Measurements from ENCODE around the gene GMDS.

GMDS gene

DNA sequence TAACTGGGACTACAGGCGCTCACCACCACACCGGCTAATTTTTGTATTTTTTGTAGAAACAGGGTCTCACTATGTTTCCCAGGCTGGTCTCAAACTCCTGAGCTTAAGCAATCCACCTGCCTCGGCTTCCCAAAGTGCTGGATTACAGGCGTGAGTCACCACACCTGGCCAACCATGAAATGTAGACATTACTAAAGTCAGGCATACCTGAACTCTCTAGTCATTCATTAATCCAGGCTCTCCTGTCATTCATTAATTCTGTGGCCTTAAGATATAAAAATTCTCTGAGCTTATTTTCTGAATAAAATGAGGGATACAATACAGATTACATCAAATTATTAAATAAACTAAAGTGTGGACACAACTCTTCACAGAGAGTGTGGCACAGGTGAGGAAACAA, 159.7 kb downstream of the GMDS start:
- DNase-seq, result no peak

DNA sequence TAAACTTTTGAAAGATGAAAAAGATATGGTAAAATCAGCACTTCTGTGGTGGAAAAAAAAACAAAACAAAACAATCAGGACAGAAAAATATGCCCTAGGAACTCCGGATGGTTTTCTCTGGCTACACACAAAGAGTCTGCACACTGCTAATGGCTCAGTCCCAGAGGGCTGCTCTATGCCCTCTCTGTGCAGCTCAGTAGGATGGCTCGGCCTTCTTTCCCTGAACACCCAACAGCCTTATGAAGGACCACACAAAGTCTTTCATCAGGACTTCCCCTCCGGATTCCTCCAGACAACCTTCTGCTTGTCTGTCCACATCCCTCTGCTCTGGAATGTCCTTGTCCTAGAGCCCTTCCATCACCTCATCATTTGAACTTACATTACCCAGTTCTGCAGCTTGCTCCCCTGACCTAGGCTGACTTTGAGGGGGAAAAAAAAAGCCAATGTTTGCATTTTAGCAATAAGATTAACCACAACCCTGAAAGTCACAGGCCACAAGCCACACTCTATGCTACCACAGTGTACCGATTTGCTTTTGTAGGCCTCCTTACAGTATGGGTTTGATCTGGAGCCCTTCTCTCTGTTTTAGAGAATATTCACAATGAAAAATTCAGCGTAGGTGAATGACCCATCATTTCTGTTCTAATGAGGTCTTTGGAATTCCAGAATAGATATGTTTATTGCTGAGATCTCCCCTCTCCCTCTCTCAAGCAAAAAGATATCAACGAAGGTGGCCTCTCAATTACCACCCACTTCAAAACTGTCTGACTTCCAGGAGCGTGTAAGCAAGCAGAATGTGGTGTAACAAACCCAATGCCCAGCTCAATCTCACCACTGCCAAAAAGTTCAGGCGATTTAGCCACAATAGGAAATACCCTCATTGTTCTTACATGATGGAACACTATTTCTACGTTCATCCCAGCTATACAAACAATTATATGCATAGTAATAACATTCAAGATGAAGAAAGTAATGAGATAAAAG, 164.0 kb downstream of the GMDS start:
- DNase-seq, result no peak

DNA sequence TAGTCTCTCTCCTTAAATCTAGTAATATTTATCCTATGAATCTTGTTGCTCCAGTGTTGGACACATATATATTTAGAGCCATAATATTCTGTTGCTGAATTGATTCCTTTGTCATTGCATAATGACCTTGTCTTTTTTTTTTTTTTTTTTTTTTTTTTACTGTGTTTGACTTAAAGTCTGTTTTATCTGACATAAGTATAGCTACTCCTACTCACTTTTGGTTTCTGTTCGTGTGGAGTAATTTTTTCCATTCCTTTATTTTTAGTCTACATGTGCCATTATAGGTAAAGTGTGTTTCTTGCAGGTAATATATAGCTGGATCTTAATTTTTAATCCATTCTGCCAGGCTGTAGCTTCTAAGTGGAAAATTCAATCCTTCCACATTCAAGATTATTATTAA, 166.5 kb downstream of the GMDS start:
- DNase-seq, result no peak

DNA sequence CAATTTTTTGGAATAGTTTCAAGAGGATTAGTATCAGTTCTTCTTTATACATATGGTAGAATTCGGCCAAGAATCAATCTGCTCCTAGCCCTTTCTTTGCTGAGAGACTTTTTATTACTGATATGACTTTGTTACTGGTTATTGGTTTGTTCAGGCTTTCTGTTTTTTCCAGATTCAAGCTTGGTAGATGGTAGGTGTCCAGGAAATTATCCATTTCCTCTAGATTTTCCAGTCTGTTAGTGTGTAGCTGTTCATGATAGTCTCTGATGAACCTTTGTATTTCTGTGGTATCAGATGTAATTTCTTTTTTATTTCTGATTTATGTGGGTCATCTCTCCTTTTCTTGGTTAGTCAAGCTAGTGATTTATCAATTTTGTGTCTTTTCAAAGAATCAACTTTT, 167.6 kb downstream of the GMDS start:
- no peak for DNase-seq

DNA sequence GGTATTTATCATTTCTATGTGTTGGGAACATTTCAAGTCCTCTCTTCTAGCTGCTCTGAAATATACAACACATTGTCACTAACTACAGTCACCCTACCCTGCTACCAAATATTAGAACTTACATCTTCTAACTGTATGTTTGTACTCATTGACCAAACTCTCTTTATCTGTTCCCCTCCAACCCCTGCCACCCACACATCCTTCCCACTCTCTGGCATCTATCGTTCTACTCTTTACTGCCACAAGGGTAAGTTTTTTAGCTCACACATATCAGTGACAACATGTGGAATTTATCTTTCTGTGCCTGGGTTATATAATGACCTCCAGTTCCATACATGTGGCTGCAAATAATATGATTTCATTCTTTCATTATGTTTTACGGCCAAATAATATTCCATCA, 171.9 kb downstream of the GMDS start:
- DNase-seq, result no peak

DNA sequence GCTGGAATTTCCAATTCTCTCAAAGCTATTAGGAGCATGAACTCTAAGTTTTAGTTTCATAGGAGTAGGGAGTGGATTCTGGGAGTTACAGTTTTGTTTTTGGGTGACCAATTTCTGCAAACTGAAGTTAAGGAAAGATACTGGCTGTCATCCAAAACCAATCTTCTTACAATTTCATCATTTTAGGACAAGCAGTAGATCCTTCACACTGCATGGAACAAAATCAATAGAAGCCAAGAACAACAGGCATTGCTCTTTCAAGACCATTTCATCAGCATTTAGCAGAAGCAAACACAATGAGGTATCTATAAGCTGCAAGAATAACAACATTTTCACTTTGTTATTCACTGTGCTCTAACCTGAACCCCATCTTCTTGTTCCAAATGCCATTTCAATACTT, 173.0 kb downstream of the GMDS start:
- no peak for DNase-seq

DNA sequence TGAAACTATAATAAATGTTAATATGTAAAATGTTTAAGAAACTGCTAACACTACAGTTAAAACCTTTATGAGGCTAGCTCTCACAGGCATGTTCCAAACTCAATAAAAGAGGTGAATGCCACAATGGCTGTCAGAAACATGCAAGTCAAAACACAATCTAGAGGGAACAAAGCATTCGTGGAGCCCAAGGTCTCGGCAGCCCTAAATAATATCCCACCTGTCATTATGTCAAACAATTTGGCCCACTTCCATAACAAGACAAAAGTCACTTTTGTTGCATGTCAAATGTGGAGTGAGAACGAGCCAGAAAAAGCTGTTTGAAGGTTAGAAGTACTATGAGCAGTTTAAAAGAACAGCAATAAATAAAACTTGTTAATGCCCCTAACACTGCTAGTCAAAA, 181.9 kb downstream of the GMDS start:
- no peak for DNase-seq

DNA sequence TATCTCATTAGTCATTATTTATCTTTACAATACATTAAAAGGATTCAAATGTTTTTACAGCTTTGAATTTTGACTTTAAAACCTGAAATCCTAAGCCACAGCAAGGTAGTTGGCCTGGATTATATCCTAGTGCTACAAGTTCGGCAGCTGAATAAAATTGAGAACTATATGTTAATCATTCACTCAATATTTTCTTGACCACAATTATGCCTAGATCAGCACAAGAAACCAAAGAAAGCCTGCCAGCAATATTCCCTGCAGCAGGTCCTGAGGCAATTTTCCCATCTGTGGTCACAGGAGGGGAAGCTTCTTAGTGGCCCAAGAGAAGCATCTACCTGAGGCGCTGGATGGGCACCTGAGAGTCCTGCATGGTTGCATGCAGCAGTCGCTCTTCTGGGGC, 183.5 kb downstream of the GMDS start:
- no peak for DNase-seq

DNA sequence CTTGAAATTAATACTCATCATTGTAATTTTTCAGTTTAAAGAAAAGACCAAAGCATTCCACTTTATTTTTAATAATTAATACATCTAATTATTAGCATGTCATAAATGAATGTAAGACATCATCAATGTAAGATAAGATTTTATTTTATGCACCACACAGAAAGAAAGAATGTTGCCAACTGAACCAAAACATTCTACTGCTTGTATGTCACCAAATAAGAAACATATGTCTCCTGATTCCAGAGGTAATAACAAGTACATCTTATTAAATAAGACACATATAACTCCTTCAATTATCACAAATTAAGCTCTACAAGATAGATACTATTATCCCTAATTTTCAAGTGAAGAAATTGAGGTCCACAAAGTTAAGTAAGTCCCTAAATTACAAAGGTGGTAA, 189.5 kb downstream of the GMDS start:
- no peak for DNase-seq

DNA sequence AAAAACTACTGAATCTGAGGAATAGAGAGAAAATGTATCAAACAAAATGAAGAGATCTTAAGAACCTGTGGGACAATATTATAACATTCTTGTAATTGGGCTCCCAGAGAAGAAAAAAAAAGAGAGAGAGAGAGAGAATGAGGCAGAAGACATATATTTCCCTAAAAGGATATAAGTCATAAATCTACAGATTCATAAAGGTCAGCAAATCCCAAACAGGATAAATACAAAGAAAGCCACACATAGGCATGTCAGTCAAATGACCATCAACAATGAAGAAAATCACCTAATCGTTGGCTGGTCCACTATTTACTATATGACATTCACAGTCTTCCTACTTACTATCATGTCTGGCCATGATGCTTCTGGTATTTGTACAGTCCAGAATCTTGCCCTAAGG, 190.3 kb downstream of the GMDS start:
- no peak for DNase-seq

DNA sequence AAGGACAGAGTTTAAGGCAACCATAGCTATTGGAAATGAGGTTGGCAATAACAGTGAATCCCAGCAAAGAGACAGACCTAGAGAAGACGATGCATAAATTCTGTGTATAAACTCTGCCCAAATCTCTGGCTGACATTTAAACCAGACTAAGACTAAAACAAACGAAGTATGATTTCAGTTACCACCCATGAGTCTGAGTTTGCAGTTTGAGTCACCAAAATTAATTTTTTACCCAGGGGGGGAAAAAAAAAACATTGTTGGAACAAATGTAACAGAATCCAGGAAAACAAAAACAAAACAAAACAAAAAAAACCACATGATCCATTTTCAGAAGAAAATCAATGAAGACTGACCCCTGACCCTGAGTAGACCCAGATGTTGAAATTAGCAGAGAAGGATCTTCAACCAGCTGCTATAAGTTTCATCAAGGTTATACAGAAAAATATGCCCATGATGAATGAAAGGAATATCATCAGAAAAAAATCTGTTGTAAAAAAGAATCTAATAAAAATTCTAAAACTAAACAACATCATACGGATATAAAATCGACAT, 190.8 kb downstream of the GMDS start:
- no peak for DNase-seq

DNA sequence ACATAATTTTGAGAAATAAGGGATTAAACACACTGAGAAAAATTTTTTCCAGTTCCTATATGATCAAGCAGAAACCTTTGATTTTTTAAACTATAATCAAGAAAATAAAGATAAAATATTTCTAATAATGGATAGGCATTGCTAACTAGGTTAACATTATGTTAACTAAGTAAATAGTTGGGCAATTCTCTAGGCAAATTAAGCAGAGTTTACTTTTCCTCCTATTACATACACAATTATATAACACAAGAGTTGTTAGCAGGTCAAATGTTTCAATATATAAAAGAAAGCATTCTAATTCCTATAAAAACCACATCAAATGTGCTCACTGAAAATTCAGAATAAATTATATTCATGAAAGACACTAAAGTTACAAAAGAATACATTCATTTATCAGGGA, 191.7 kb downstream of the GMDS start:
- no peak for DNase-seq

DNA sequence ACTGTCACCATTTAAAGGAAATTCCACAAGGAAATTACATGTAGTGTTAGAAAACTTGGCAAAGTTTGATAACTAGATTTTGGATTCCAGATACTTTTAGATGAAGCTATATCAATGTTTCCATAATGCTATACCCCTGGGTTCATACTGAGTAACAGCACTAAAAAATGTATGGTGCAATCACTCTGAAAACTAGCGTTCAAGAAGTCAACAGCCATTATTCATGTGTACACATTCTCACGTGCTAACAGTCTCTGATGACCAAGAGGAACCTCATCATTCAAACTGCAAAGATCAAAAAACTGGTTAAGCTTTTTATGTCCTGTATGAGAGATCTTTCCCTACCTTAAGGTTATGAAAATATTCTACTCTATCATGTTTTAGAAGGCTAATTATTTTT, 197.6 kb downstream of the GMDS start:
- no peak for DNase-seq

DNA sequence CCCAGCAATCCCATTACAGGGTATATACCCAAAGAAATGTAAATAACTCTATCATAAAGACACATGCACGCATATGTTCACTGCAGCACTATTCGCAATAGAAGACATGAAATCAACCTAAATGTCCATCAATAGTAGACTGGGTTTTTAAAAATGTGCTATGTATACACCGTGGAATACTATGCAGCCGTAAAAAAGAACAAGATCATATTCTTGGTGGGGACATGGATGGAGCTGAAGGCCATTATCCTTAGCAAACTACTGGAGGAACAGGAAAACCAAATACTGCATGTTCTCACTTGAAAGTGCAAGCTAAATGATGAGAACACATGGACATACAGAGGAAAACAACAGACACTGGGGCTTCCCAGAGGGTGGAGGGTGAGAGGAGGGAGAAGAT, 201.2 kb downstream of the GMDS start:
- DNase-seq, result no peak

DNA sequence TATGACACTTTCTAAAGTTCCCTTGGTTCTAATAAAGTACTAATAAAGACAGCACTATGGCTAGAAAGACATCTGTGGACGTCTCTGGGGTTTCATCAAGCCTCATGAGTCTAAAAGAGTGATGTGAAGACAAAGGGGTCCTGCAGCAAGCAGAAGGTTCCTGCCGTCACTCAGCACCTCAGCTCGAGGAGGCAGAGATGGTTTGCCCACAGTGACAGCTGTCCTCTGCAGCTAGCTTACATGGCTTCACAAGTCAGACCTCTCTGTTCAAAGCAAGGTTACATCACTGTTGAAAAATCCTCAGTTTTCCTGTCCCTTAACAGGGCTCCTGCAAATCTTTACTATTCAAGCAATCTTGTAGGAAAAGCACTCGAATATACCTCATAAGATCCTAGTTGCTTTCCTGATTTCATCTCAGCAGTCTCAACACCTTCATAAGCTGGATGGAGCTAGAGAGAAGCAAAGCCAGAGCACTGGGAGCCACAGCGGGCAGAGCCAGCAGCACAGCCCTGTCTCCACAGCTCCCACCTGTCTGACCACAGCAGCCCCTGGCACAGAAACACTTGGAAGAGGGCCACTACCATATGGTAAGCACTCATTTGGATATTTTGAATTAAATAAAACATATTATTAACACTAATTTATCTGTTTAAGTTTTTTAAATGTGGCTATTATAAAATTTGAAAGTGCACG, 202.3 kb downstream of the GMDS start:
- no peak for DNase-seq

DNA sequence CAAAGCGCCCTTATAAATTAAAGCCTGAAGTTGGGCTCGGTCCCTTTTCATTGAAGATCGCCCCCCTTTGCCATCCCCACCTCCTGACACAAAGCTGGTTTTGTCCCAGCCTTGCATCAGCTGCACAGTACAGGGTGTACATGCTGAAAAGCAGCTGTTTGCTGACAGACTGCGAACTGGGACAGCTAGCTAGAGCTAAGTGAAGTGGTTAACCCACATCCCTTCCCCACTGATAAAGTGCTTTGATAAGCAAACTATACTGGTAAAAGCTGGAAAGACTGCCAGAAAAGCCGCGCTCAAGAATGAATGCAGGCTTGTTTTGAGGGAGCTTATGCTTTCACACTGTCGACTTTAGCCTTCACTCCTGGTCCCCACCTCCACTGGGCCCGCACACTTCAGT, 207.3 kb downstream of the GMDS start:
- no peak for DNase-seq

DNA sequence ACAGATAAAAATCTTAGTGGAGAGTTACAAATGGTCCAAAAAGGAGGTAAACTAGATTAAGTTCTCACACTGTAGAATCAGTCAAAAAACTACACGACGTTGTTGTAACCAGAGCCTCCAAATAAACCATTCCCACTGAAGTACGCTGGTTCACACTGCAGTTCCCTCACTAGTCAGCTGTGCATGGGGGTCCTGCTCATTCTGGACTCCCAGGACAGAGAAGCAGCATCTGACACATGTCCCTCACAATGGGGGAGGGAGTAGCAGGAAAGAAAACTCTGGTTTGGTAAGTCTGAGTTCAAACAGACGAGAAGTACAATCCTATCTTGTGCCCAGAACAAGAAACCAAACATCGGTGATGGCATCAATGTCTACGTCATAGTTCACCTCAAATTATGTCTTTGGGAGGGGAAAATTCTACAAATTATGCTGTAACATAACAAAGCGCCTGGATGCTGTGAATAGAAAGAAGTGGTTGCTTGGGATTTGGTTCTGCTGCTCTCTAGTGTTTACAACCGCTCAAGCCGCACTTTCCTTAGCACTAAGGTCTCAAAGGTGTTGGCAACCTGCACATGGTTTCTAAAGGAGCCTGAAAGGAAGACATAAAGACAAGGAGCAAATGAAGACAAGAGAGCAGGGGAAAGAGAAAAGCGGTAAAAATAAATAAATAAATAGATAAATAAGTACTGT, 208.0 kb downstream of the GMDS start:
- DNase-seq, result no peak

DNA sequence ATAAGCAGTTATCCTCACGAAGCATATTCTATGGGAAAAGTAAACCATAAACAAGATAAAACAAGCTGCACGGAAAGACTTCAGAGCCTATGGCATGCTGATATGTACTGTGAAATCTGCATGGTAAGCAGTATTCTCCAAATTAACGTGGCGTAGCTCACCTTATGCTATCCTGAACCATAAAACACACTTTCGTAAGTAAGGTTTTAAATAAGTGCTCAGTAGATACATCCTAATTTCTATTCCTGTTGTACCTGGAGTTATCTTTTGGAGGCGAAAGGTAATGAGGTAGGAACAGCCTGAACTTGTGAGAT, 208.7 kb downstream of the GMDS start:
- DNase-seq, result no peak

DNA sequence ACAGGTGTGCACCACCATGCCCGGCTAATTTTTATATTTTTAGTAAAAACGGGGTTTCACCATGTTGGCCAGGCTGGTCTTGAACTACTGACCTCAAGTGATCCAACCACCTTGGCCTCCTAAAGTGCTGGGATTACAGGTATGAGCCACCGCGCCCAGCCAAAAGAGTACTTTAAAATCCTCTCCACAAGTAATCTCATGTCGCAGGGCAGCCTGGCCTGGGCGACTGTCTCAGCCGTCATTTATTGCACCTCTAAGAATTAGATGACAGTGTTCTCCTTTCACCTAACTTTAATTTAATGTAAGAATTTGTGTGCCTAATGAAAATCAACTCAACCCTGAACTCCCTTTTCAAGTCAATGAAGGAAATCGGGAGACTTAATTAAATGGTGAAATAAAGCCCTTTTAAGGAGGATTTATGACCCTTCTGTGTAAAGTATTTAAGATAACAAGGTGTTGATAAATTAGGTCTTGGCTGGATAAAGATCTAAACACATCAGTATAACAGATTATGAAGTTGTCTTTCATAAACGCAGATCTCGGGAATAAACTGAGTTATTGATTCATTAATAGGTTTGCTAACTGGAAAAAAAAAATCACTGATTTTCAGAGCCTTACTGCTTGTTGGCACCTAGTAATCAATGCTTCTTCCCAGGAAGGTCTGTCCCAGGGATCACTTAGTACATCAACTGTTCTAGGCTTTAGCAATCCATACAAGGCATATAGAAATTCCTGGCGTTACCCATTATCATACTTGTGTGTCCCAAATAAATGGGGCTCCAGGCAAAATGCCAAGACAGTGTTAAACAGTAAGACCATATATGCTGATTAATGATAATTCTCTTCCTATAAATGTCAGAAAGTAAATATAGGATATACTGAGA, 209.3 kb downstream of the GMDS start:
- no peak for DNase-seq

DNA sequence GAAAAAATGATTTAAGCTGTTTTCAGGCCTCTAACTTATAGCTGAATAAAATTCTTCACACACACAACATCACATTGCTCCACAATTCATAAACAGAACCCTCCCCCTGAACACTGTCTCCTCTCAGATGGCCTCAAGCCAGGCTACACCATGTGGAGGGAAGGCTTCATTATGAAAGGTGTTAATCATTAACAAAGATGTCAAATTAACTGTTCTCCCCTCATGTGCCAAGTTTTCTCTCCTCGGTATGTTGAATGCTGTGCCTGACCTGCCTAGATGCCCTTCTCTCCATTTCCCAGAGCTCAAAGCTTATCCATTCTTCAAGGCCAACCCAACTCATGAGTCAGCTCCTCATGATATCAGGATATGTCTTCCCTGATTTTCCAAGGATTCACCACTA, 210.4 kb downstream of the GMDS start:
- no peak for DNase-seq

DNA sequence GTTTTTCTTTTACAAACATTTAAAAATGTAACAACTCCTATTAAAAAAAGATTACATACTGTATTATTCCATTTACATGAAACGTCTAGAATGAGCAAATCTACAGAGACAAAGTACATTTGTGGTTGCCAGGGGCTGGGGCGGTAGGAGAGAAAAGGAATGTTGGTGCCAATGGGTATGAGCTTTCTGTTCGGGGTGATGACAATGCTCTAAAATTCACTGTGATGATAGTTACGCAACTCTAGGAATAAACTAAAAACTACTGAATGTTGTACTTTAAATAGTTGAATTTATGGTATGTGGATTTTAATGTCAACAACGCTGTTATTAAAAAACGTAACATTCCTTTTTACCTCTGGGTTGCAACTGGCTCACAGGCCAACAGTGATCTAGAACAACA, 211.1 kb downstream of the GMDS start:
- no peak for DNase-seq

DNA sequence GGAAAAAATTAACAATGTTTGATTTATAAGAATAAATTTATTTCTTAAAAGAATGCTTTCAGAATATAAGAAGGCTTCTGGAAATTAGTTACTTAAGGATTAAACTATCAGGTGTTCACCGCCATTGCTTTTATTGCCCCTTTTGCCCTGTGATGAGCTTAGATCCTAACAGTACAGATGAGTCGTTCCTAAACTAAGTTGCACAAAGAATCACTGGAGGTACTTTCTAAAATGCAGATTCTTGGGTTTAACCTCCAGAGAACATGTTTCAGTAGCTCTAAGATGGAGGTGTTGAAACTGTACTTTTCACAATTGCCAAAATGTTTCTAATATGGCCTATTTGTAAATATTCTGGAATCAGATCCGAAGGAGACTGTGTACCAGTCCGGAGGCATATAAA, 211.9 kb downstream of the GMDS start:
- DNase-seq, result no peak

Data from GDM1 (cell line).